Measurements from ENCODE around the gene SYNE1. TPM values are rescaled to one million over a fixed set of nuclear protein-coding genes. Genes with fewer than 3 reads are reported as not detected.

Gene SYNE1
- total RNA-seq, 6 donors from 2014 or later, result 160 to 859 (median 490) TPM

- H3K27me3 ChIP-seq, result no peaks in the 10 kb centered on the region
- no peak for TF ChIP-seq POLR2AphosphoS5 (IDR thresholded peaks at IDR 0.05)
- no peak for TF ChIP-seq EP300 (IDR thresholded peaks at IDR 0.05)
- TF ChIP-seq, protein P1, sequence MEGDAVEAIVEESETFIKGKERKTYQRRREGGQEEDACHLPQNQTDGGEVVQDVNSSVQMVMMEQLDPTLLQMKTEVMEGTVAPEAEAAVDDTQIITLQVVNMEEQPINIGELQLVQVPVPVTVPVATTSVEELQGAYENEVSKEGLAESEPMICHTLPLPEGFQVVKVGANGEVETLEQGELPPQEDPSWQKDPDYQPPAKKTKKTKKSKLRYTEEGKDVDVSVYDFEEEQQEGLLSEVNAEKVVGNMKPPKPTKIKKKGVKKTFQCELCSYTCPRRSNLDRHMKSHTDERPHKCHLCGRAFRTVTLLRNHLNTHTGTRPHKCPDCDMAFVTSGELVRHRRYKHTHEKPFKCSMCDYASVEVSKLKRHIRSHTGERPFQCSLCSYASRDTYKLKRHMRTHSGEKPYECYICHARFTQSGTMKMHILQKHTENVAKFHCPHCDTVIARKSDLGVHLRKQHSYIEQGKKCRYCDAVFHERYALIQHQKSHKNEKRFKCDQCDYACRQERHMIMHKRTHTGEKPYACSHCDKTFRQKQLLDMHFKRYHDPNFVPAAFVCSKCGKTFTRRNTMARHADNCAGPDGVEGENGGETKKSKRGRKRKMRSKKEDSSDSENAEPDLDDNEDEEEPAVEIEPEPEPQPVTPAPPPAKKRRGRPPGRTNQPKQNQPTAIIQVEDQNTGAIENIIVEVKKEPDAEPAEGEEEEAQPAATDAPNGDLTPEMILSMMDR (IDR thresholded peaks at IDR 0.05), result no peak
- no peak for TF ChIP-seq POLR2A (IDR thresholded peaks at IDR 0.05)
- peaks cover 26 to 85% (median 75%) of the 10 kb centered on the region in 4 donors for H3K36me3 ChIP-seq
- H3K9me3 ChIP-seq, result no peaks in the 10 kb centered on the region
- DNase-seq, result no peak
- H3K4me3 ChIP-seq, result no peak overlapping the region
- no peak overlapping the region for H3K27ac ChIP-seq
- no peak for ATAC-seq (ENCODE audit: low FRiP score in 2 of 2)
- WGBS, 2 donors, result 85 to 93% methylated on average over 6 of the region's 6 CpGs
- H3K4me1 ChIP-seq, result no peaks in the 10 kb centered on the region
Observed at GRCh38 chr6:152353440-152353839, 283.7 kb downstream of the SYNE1 start.

GRCh38 chr6:152351742-152352141 is 285.4 kb downstream of the SYNE1 start:
- Histone ChIP-seq H3K36me3 (peaks cover 30 to 84% (median 69%) of the 10 kb centered on the region in 4 donors), H3K27ac (no peak overlapping the region), H3K27me3 (no peaks in the 10 kb centered on the region), H3K9me3 (no peaks in the 10 kb centered on the region), H3K4me1 (no peaks in the 10 kb centered on the region), H3K4me3 (no peak overlapping the region)
- ATAC-seq (ENCODE audit: low FRiP score in 2 of 2), result no peak
- TF ChIP-seq POLR2A (IDR thresholded peaks at IDR 0.05) (no peak), POLR2AphosphoS5 (IDR thresholded peaks at IDR 0.05) (no peak), EP300 (IDR thresholded peaks at IDR 0.05) (no peak)
- TF ChIP-seq, protein P1 (IDR thresholded peaks at IDR 0.05), result no peak
- no peak for DNase-seq
- 79 to 84% methylated on average over 5 of the region's 5 CpGs for WGBS, 2 donors

DNA sequence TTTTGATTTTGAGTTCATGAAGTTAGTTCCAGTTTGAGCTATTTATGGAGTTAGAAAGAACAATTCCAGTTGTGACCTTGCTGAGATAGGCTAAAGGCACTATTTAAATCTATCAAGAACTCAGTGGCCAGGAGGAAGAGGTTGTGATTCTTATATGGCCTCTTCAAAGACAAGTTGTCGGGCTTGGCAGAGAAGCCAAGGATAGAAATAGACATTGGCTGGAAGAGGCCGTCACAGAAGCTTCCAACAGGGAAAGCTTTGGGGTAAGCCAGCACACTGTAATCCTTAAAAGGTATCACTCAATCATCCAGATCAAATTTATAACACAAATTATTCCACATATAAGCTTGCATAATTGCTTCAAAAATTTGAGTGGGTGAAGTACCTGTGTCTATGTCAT is 286.1 kb downstream of the SYNE1 start:
- TF ChIP-seq POLR2A (IDR thresholded peaks at IDR 0.05) (no peak), EP300 (IDR thresholded peaks at IDR 0.05) (no peak), POLR2AphosphoS5 (IDR thresholded peaks at IDR 0.05) (no peak)
- TF ChIP-seq, protein P1 (IDR thresholded peaks at IDR 0.05), result no peak
- Histone ChIP-seq H3K9me3 (no peaks in the 10 kb centered on the region), H3K4me1 (no peaks in the 10 kb centered on the region), H3K4me3 (no peak overlapping the region), H3K36me3 (peaks cover 33 to 88% (median 73%) of the 10 kb centered on the region in 4 donors), H3K27me3 (no peaks in the 10 kb centered on the region), H3K27ac (no peak overlapping the region)
- DNase-seq (no peak), ATAC-seq (ENCODE audit: low FRiP score in 2 of 2) (no peak)
- 65 to 82% methylated on average over 2 of the region's 2 CpGs for WGBS, 2 donors

DNA sequence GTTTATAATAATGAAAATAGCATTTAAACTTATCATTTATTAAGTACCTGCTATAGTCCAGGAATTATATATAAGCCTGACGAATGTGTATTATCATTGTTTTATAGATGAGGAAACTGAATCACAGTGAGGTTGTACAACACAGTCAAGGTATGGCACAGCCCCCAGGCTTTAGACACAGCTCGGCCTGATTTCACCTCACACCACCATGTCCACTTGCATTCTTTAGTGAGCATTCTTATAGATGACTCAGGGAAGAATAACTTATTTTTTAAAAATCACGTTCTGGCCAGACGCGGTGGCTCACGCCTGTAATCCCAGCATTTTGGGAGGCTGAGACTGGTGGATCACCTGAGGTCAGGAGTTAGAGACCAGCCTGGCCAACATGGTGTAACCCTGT is 289.0 kb downstream of the SYNE1 start:
- peaks cover 30 to 93% (median 71%) of the 10 kb centered on the region in 4 donors for H3K36me3 ChIP-seq
- WGBS, 2 donors, result 98% methylated on average over 6 of the region's 6 CpGs

More for the DNA sequence above, 289.0 kb downstream of the SYNE1 start:
- Histone ChIP-seq H3K27me3 (no peaks in the 10 kb centered on the region), H3K27ac (no peak overlapping the region), H3K4me1 (no peaks in the 10 kb centered on the region), H3K4me3 (no peak overlapping the region), H3K9me3 (no peaks in the 10 kb centered on the region)
- DNase-seq (no peak), ATAC-seq (ENCODE audit: low FRiP score in 2 of 2) (no peak)
- TF ChIP-seq POLR2A (IDR thresholded peaks at IDR 0.05) (no peak), POLR2AphosphoS5 (IDR thresholded peaks at IDR 0.05) (no peak), EP300 (IDR thresholded peaks at IDR 0.05) (no peak)
- TF ChIP-seq, protein P1 (IDR thresholded peaks at IDR 0.05), result no peak

All from upper lobe of left lung (tissue), 6 donors.